K562 (cell line): Measurements from ENCODE around the gene PTPN5.

Experiments
- MTF1 ChIP-seq: fragments of 250-450 bp; sonication (Bioruptor Pico); IDR thresholded peaks from 2 replicates; pipeline ENCODE4 v1.9.0; 2021; ENCODE audit warnings: moderate library complexity, mild to moderate bottlenecking, inconsistent platforms, borderline replicate concordance
- RBBP5 ChIP-seq: fragments of 200-600 bp; sonication (generic); IDR thresholded peaks from 2 replicates; pipeline ENCODE4 v1.6.1; 2012; ENCODE audit warnings: borderline replicate concordance, mild to moderate bottlenecking, low read length, control low read depth, inconsistent platforms; ENCODE audit not compliant: insufficient read depth, poor library complexity, severe bottlenecking
- TBL1XR1 ChIP-seq, 2 experiments: IDR thresholded peaks; 2 replicates each; pipeline ENCODE4 v1.6.1; 2012; ENCODE audit warnings: improper control_type of control experiment in 2 of 2, low read length in 2 of 2, mild to moderate bottlenecking in 1 of 2
- ZNF592 ChIP-seq: fragments of 450-650 bp; IDR thresholded peaks from 2 replicates; pipeline ENCODE4 v1.6.1; 2017; ENCODE audit warnings: antibody characterized with exemption, mild to moderate bottlenecking

- TF ChIP-seq MTF1 (no peak), ZNF592 (no peak), TBL1XR1 (IDR thresholded peaks at IDR 0.05; ENCODE audit: low read length in 2 of 2) (no peak), RBBP5 (no peak)
Measured at GRCh38 chr11:18768472-18768901, 23.1 kb downstream of the PTPN5 start.
